Esophagus muscularis mucosa (tissue), 3 donors: ENCODE results near the gene CCDC186.

Source experiments
- EP300 ChIP-seq: sonication (generic); formaldehyde crosslinking; IDR thresholded peaks from one replicate; pipeline ENCODE4 v1.6.1; 2017; ENCODE audit warnings: antibody characterized with exemption
- TF ChIP-seq, protein P1 (sequence below), 3 experiments: fragments of 200-600 bp in 2 of 3; fragments of 450-650 bp in 1 of 3; sonication (generic) in 2 of 3; IDR thresholded peaks; one replicate each; pipeline ENCODE4 v1.5.1; 2017 to 2019; ENCODE audit warnings: antibody characterized with exemption in 3 of 3, mild to moderate bottlenecking in 2 of 3, moderate library complexity in 1 of 3

DNA sequence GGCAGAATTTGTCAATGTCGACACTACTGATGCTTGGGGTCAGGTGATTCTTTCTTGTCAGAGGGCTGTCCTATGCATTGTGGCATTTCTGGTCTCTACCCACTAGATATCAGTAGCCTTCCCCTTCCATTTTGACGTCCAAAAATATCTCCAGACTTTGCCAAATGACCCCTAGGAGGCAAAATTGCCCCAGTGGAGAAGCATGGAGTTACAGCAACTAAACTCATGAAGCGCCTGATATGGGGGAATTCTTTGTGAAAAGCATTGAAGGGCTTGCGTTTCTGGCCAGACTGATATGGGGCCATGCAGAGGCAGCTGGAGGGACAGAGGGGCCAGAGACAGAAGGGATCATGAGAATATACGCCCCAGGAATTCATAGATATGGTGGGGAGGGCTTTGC lies 86.7 kb downstream of the CCDC186 start:
- TF ChIP-seq, protein P1, sequence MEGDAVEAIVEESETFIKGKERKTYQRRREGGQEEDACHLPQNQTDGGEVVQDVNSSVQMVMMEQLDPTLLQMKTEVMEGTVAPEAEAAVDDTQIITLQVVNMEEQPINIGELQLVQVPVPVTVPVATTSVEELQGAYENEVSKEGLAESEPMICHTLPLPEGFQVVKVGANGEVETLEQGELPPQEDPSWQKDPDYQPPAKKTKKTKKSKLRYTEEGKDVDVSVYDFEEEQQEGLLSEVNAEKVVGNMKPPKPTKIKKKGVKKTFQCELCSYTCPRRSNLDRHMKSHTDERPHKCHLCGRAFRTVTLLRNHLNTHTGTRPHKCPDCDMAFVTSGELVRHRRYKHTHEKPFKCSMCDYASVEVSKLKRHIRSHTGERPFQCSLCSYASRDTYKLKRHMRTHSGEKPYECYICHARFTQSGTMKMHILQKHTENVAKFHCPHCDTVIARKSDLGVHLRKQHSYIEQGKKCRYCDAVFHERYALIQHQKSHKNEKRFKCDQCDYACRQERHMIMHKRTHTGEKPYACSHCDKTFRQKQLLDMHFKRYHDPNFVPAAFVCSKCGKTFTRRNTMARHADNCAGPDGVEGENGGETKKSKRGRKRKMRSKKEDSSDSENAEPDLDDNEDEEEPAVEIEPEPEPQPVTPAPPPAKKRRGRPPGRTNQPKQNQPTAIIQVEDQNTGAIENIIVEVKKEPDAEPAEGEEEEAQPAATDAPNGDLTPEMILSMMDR (IDR thresholded peaks at IDR 0.05): no peak
- no peak for TF ChIP-seq EP300
